Bronchial epithelial cell (primary cell): ENCODE results near the gene CELF2. TPM values are rescaled to one million over a fixed set of nuclear protein-coding genes. Genes with fewer than 3 reads are reported as not detected.

Experiments used
- DNase-seq: peaks from one replicate; pipeline ENCODE4 v3.0.0-alpha.2; 2010; ENCODE audit warnings: low read depth
- FAIRE-seq: peaks from 2 replicates; lab custom pipeline; 2011; peaks lifted over from hg19 to GRCh38; lab: Jason Lieb, UNC
- H3K27me3 ChIP-seq: 2 replicates; pipeline ENCODE4 v1.5.1; 2011; ENCODE audit warnings: low read length; ENCODE audit not compliant: control insufficient read depth, insufficient read depth
- H3K36me3 ChIP-seq: 2 replicates; pipeline ENCODE4 v1.5.1; 2011; ENCODE audit warnings: low read length; ENCODE audit not compliant: control insufficient read depth, insufficient read depth
- H3K4me3 ChIP-seq: 2 replicates; pipeline ENCODE4 v1.5.1; 2011; ENCODE audit warnings: mild to moderate bottlenecking, low read depth, low read length, control low read depth
- total RNA-seq: library from RNA; depleted of rRNA; stranded (reverse); fragments of >200 nt; gene quantifications from 2 replicates; pipeline ENCODE4 v1.2.1, GENCODE V29; 2014
- TF ChIP-seq, protein P1 (sequence below): IDR thresholded peaks from 2 replicates; pipeline ENCODE4 v1.5.1; 2011; ENCODE audit warnings: mild to moderate bottlenecking, moderate library complexity, low read length, control low read depth, inconsistent platforms; ENCODE audit not compliant: insufficient read depth, severe bottlenecking

The CELF2 gene
- total RNA-seq, 1 donor from 2014 or later, result 2.1 TPM

DNA sequence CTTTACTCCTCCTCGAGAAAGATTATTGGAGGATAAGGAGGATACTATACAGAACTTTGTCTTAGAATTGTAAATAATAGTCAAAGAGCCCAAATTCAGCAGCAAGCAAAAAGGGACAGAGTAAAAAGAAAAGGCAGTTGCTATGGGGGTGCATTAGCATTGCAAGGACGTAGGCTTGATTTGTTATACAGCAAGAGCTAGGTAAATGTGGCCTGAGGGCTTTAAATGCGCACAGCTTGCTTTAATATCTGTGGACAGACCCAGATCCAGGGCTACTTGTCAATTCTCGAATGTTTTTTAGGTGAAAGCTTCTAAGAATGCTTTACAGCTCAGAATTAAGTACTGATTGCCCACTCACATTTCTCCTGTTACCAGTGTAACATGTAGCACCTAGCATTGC, 58.5 kb downstream of the CELF2 start:
- no peaks in the 10 kb centered on the region for H3K36me3 ChIP-seq
- TF ChIP-seq, protein P1, sequence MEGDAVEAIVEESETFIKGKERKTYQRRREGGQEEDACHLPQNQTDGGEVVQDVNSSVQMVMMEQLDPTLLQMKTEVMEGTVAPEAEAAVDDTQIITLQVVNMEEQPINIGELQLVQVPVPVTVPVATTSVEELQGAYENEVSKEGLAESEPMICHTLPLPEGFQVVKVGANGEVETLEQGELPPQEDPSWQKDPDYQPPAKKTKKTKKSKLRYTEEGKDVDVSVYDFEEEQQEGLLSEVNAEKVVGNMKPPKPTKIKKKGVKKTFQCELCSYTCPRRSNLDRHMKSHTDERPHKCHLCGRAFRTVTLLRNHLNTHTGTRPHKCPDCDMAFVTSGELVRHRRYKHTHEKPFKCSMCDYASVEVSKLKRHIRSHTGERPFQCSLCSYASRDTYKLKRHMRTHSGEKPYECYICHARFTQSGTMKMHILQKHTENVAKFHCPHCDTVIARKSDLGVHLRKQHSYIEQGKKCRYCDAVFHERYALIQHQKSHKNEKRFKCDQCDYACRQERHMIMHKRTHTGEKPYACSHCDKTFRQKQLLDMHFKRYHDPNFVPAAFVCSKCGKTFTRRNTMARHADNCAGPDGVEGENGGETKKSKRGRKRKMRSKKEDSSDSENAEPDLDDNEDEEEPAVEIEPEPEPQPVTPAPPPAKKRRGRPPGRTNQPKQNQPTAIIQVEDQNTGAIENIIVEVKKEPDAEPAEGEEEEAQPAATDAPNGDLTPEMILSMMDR, result no peak
- H3K27me3 ChIP-seq, result no peaks in the 10 kb centered on the region
- DNase-seq (no peak), FAIRE-seq (no peak)
- H3K4me3 ChIP-seq, result no peak overlapping the region

DNA sequence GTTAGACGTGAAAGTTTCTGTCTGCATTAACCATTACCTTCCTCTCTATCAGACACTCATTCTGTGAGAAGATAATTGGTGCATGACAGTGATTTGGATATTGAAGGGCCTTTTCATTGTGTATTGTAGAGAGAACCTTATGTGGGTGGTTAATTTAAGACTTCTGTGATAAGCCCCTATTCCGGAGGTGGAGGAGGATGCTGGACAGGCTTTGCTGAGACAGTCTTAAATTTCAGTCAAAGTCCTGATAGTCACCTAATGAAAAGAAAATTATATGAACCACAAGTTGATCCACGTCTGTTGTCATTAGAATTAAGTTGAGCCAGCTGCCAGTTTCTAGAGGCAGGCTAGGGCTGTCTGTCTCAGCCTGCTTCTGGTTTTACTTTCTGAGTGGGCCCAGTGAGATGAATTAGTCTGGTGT, 62.9 kb downstream of the CELF2 start:
- DNase-seq (no peak), FAIRE-seq (no peak)
- Histone ChIP-seq H3K27me3 (no peaks in the 10 kb centered on the region), H3K4me3 (no peak overlapping the region), H3K36me3 (no peaks in the 10 kb centered on the region)
- TF ChIP-seq, protein P1, result no peak

DNA sequence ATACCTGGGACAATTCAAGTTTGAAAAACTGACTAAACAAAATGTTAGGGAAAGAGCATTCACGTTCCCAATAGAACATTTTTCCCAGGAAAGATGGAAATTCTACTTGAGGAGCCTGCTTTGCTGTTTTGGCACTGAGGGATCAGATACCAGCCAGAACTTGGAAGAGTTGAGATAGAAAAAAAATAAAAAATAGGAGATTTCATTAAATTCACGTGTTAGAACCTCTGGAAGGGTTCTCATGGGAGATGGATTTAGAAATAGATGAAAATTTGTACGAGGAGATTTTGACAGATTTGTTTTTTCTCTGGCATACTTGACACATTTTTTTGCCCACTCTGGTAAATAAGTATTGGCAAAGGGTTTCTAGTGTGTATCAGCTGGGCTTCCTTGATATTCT, 63.7 kb downstream of the CELF2 start:
- TF ChIP-seq, protein P1, result no peak
- no peak for FAIRE-seq
- Histone ChIP-seq H3K36me3 (no peaks in the 10 kb centered on the region), H3K27me3 (no peaks in the 10 kb centered on the region), H3K4me3 (no peak overlapping the region)
- DNase-seq, result no peak

DNA sequence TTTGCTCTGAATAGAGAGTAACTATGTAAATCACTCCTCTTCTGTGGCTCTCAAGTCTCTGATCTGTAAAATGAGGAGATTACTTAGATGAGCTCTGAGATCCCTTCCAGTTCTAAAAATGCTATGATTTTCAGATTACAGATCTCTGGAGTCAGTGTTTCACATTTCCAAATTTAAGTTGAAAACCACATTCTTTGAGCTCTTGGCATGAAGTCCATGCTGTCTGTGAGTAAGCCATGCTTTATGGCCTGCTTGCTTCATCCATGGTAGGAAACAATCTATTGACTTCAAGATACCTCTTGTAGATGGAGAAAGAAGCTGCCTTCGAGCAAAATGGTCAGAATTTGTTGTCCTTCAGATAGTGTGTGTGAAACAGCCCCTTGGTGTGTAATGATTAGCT, 64.9 kb downstream of the CELF2 start:
- DNase-seq (no peak), FAIRE-seq (no peak)
- Histone ChIP-seq H3K4me3 (no peak overlapping the region), H3K27me3 (no peaks in the 10 kb centered on the region), H3K36me3 (no peaks in the 10 kb centered on the region)
- TF ChIP-seq, protein P1, result no peak

DNA sequence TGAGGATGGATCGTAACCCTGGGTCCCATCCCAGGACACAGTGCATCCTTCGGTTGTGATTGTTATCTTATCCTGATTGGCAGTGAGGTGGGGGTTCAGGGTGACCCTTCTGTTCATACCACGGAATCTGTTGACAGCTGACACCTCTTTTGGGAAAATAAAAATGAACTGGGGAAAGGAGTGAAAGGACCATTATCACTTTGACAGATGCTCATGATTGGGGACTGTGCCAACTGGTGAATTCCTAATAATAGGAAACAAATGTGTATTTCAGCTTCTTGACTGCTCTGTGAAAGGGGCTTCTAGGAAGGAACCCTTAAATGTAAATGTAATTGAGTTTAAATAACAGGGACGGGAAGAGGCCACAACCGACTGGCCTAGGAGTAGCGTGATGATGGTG, 65.4 kb downstream of the CELF2 start:
- FAIRE-seq (no peak), DNase-seq (no peak)
- TF ChIP-seq, protein P1, result no peak
- no peaks in the 10 kb centered on the region for H3K27me3 ChIP-seq
- H3K4me3 ChIP-seq, result no peak overlapping the region
- no peaks in the 10 kb centered on the region for H3K36me3 ChIP-seq

DNA sequence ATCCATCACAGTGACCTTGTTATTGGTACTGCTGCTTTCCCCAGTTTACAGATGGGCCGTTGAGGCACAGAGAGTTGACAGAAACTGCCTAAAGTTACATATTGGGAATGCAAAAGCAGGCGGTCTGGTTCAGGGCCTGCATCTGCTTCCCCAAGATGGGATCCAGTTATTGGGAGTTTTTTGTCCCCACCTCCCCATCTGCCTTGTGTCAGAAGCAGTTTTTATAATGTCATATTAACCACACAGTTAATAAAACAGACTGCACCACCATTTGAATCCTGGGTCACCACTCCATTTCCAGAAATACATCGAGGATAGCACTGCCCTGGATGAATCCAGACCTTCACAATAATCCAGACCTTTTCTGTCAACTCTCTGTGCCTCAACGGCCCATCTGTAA, 67.9 kb downstream of the CELF2 start:
- TF ChIP-seq, protein P1, result no peak
- Histone ChIP-seq H3K36me3 (no peaks in the 10 kb centered on the region), H3K27me3 (no peaks in the 10 kb centered on the region), H3K4me3 (no peak overlapping the region)
- no peak for FAIRE-seq
- DNase-seq, result no peak
